Measurements from ENCODE around the gene PRR18. TPM values are rescaled to one million over a fixed set of nuclear protein-coding genes. Genes with fewer than 3 reads are reported as not detected.

The PRR18 gene
- total RNA-seq, 1 experiment from 2014 or later, result 0.23 TPM

DNA sequence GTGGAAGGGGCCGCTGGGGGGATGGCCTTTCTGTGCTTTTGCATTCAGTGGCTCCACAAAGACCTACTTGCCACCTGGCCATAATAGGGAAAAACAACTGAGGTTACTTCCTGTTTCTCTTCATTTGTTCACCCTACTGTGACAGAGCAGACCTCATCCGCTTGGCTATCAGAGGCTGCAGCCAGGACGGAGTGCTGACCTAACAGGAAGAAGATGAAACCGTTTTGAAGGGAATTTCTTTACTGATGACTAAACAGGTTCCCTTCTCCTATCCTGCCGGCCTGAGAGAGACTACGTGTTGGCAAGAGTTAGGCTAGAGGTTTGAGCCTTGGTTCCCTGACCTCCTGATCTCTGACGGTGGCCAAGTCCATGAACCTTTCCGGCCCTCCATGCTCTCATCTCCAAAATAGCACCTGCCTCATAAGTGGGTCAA, 21.3 kb downstream of the PRR18 start:
- in situ Hi-C loops (cut with HindIII; ENCODE audit: low pct_unique_long_range_greater_than_20kb, low sequenced_read_pairs) (no loop called here), intact Hi-C loops (cut with micrococcal nuclease; ENCODE audit: unreplicated experiment) (no loop called here)
- BruUV-seq (replicated peaks), result no TSS peak
- ATAC-seq (0 out of 2 replicates have a peak, but pooled peaks have one; percentile 34), DNase-seq (ENCODE audit: low read depth, low spot score) (no peak)
- Histone ChIP-seq H3K36me3 (ENCODE audit: control insufficient read depth, insufficient read depth, low read length) (no peaks in the 10 kb centered on the region), H3K9me3 (ENCODE audit: control insufficient read depth, insufficient read depth, low read depth, low read length) (no peaks in the 10 kb centered on the region), H3K27ac (ENCODE audit: low read length) (no peak overlapping the region), H3K27me3 (ENCODE audit: control insufficient read depth, insufficient read depth, low read length) (peaks cover 10% of the 10 kb centered on the region; the same call in 1 of the 2 replicates), H3K4me3 (ENCODE audit: low read depth in 2 of 2, low read length in 2 of 2) (no peak overlapping the region), H3K4me1 (ENCODE audit: control insufficient read depth, insufficient read depth, low read length) (no peaks in the 10 kb centered on the region)
- POLR2A ChIA-PET, result no interaction called here
- TF ChIP-seq POLR2AphosphoS5 (IDR thresholded peaks at IDR 0.05; ENCODE audit: low read depth, low read length), result no peak
- no peak for TF ChIP-seq TCF7L2 (IDR thresholded peaks at IDR 0.05; ENCODE audit: low read depth, low read length)
- no peak for TF ChIP-seq SIN3A (IDR thresholded peaks at IDR 0.05; ENCODE audit: borderline replicate concordance, insufficient read depth, low read depth, low read length)
- TF ChIP-seq, protein P1, sequence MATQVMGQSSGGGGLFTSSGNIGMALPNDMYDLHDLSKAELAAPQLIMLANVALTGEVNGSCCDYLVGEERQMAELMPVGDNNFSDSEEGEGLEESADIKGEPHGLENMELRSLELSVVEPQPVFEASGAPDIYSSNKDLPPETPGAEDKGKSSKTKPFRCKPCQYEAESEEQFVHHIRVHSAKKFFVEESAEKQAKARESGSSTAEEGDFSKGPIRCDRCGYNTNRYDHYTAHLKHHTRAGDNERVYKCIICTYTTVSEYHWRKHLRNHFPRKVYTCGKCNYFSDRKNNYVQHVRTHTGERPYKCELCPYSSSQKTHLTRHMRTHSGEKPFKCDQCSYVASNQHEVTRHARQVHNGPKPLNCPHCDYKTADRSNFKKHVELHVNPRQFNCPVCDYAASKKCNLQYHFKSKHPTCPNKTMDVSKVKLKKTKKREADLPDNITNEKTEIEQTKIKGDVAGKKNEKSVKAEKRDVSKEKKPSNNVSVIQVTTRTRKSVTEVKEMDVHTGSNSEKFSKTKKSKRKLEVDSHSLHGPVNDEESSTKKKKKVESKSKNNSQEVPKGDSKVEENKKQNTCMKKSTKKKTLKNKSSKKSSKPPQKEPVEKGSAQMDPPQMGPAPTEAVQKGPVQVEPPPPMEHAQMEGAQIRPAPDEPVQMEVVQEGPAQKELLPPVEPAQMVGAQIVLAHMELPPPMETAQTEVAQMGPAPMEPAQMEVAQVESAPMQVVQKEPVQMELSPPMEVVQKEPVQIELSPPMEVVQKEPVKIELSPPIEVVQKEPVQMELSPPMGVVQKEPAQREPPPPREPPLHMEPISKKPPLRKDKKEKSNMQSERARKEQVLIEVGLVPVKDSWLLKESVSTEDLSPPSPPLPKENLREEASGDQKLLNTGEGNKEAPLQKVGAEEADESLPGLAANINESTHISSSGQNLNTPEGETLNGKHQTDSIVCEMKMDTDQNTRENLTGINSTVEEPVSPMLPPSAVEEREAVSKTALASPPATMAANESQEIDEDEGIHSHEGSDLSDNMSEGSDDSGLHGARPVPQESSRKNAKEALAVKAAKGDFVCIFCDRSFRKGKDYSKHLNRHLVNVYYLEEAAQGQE (IDR thresholded peaks at IDR 0.05; ENCODE audit: insufficient read depth in 1 of 2, low read depth in 2 of 2, low read length in 1 of 2), result no peak
- TF ChIP-seq, protein P2, sequence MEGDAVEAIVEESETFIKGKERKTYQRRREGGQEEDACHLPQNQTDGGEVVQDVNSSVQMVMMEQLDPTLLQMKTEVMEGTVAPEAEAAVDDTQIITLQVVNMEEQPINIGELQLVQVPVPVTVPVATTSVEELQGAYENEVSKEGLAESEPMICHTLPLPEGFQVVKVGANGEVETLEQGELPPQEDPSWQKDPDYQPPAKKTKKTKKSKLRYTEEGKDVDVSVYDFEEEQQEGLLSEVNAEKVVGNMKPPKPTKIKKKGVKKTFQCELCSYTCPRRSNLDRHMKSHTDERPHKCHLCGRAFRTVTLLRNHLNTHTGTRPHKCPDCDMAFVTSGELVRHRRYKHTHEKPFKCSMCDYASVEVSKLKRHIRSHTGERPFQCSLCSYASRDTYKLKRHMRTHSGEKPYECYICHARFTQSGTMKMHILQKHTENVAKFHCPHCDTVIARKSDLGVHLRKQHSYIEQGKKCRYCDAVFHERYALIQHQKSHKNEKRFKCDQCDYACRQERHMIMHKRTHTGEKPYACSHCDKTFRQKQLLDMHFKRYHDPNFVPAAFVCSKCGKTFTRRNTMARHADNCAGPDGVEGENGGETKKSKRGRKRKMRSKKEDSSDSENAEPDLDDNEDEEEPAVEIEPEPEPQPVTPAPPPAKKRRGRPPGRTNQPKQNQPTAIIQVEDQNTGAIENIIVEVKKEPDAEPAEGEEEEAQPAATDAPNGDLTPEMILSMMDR (IDR thresholded peaks at IDR 0.05), result no peak
- CTCF ChIA-PET, result no interaction called here

DNA sequence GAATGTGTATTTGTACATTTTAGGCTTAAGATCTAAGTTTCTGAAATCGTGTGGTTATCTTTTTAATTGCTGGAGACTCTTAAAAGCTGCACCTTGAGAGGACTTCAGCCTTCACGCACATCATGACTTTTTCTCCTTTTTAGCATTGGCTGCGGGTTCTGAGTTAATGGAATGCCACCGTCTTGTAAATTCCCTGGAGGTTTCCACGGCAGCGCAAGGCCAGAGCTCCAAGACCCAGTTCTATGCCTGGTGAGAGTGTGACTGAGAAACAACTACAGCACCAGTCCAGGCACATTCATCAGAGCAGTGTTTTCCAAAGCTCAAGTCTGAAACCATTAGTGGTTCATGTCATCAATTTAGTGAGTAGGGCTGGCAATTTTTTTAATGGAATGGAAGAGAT, 23.0 kb downstream of the PRR18 start:
- no peaks in the 10 kb centered on the region for H3K9me3 ChIP-seq (ENCODE audit: control insufficient read depth, insufficient read depth, low read depth, low read length)
- TF ChIP-seq TCF7L2 (IDR thresholded peaks at IDR 0.05; ENCODE audit: low read depth, low read length) (no peak), SIN3A (IDR thresholded peaks at IDR 0.05; ENCODE audit: borderline replicate concordance, insufficient read depth, low read depth, low read length) (no peak), POLR2AphosphoS5 (IDR thresholded peaks at IDR 0.05; ENCODE audit: low read depth, low read length) (no peak)
- TF ChIP-seq, protein P1 (IDR thresholded peaks at IDR 0.05; ENCODE audit: insufficient read depth in 1 of 2, low read depth in 2 of 2, low read length in 1 of 2), result no peak
- TF ChIP-seq, protein P2 (IDR thresholded peaks at IDR 0.05), result no peak
- no peak overlapping the region for H3K4me3 ChIP-seq (ENCODE audit: low read depth in 2 of 2, low read length in 2 of 2)
- no peak overlapping the region for H3K27ac ChIP-seq (ENCODE audit: low read length)
- DNase-seq (ENCODE audit: low read depth, low spot score) (no peak), ATAC-seq (no peak)
- POLR2A ChIA-PET, result no interaction called here
- H3K4me1 ChIP-seq (ENCODE audit: control insufficient read depth, insufficient read depth, low read length), result no peaks in the 10 kb centered on the region
- CTCF ChIA-PET, result no interaction called here
- H3K27me3 ChIP-seq (ENCODE audit: control insufficient read depth, insufficient read depth, low read length), result peaks cover 5% of the 10 kb centered on the region; the same call in 1 of the 2 replicates
- no peaks in the 10 kb centered on the region for H3K36me3 ChIP-seq (ENCODE audit: control insufficient read depth, insufficient read depth, low read length)
- no TSS peak for BruUV-seq (replicated peaks)
- intact Hi-C loops (cut with micrococcal nuclease; ENCODE audit: unreplicated experiment) (no loop called here), in situ Hi-C loops (cut with HindIII; ENCODE audit: low pct_unique_long_range_greater_than_20kb, low sequenced_read_pairs) (no loop called here)
